Tibial nerve (tissue), 4 donors: ENCODE data around the gene SPAG9.

ENCODE experiments used
- EP300 ChIP-seq, 2 donors: sonication (generic); formaldehyde crosslinking; IDR thresholded peaks; one replicate each; pipeline ENCODE4 v1.6.1; 2017; ENCODE audit warnings: antibody characterized with exemption in 2 of 2, mild to moderate bottlenecking in 1 of 2
- POLR2A ChIP-seq, 2 donors: fragments of 450-650 bp; IDR thresholded peaks; one replicate each; pipeline ENCODE4 v1.6.1; 2017; ENCODE audit warnings: antibody characterized with exemption in 2 of 2, mild to moderate bottlenecking in 2 of 2, moderate library complexity in 2 of 2
- TF ChIP-seq, protein P1 (sequence below), 5 experiments: fragments of 200-600 bp in 3 of 5; fragments of 450-650 bp in 2 of 5; sonication (generic) in 3 of 5; IDR thresholded peaks; one replicate each; pipeline ENCODE4 v1.5.1; 2016 to 2019; ENCODE audit warnings: antibody characterized with exemption in 5 of 5, mild to moderate bottlenecking in 3 of 5, moderate library complexity in 2 of 5

- TF ChIP-seq, protein P1, sequence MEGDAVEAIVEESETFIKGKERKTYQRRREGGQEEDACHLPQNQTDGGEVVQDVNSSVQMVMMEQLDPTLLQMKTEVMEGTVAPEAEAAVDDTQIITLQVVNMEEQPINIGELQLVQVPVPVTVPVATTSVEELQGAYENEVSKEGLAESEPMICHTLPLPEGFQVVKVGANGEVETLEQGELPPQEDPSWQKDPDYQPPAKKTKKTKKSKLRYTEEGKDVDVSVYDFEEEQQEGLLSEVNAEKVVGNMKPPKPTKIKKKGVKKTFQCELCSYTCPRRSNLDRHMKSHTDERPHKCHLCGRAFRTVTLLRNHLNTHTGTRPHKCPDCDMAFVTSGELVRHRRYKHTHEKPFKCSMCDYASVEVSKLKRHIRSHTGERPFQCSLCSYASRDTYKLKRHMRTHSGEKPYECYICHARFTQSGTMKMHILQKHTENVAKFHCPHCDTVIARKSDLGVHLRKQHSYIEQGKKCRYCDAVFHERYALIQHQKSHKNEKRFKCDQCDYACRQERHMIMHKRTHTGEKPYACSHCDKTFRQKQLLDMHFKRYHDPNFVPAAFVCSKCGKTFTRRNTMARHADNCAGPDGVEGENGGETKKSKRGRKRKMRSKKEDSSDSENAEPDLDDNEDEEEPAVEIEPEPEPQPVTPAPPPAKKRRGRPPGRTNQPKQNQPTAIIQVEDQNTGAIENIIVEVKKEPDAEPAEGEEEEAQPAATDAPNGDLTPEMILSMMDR (IDR thresholded peaks at IDR 0.05) = peak; percentile 46 to 83 (median 62)
- TF ChIP-seq POLR2A (IDR thresholded peaks at IDR 0.05) = no peak
- peak in 1 of 2 donors; percentile 39 for TF ChIP-seq EP300 (IDR thresholded peaks at IDR 0.05)
Measured at GRCh38 chr17:51000835-51001638, 119.6 kb downstream of the SPAG9 start.
